Duodenal mucosa (tissue), 2 donors: ENCODE results near the gene PHOSPHO1.

Source experiments
- H3K27ac ChIP-seq: one replicate; pipeline ENCODE4 v1.7.0; 2013; ENCODE audit warnings: low read depth, low read length
- H3K27me3 ChIP-seq, 2 donors: one replicate each; pipeline ENCODE4 v1.7.0; 2013; ENCODE audit warnings: low read length in 2 of 2, control low read depth in 1 of 2; ENCODE audit not compliant: insufficient read depth in 2 of 2, control insufficient read depth in 1 of 2
- H3K36me3 ChIP-seq, 2 donors: one replicate each; pipeline ENCODE4 v1.7.0; 2013; ENCODE audit warnings: low read length in 2 of 2, control low read depth in 1 of 2; ENCODE audit not compliant: insufficient read depth in 2 of 2, control insufficient read depth in 1 of 2
- H3K4me1 ChIP-seq, 2 donors: one replicate each; pipeline ENCODE4 v1.7.0; 2013; ENCODE audit warnings: low read length in 2 of 2, control low read depth in 1 of 2; ENCODE audit not compliant: insufficient read depth in 2 of 2, control insufficient read depth in 1 of 2
- H3K4me3 ChIP-seq, 2 donors: one replicate each; pipeline ENCODE4 v1.7.0; 2013; ENCODE audit warnings: low read length in 2 of 2, low read depth in 1 of 2
- H3K9ac ChIP-seq, 2 donors: one replicate each; pipeline ENCODE4 v1.7.0; 2013; ENCODE audit warnings: low read length in 2 of 2, low read depth in 1 of 2
- H3K9me3 ChIP-seq, 2 donors: one replicate each; pipeline ENCODE4 v1.7.0; 2013; ENCODE audit warnings: low read length in 2 of 2, control low read depth in 1 of 2; ENCODE audit not compliant: control insufficient read depth in 1 of 2

PHOSPHO1 gene

DNA sequence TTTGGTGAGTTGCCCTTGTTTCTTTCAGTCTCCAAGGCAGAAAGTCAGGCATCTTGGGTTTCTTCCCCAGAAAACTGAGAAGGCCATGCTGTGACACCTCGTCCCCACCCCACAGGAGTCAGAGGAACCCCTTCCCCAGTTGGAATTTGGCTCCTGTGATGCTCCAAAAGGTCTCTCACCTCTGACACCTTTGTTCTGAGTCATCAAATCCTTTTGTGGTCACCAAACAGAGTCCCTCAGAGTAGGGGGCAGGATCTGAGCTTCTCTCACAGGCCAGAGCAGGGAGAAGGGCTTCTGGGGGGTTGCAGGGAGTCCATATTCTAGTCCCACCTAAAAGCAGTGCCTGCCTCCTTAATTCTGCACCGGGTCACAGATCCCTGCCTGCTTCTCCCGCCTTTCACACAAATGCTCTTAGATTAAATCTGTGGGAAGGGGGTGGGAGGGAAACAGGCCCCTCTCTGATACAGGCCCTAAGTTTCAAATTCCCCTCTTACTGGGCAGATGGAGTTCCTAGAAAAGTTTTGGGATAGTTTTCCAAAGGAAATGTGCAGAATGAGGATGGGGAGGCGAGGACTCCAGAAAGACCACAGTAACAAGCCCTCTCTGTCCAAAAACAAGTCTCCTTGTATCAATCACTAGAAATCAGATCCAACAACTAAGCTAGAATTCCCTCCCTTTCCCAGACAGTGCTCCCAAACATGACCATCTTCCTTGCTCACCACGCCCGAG is 1.3 kb downstream of the PHOSPHO1 start:
- Histone ChIP-seq H3K4me1 (peaks cover 6 to 30% of the 10 kb centered on the region in 2 donors), H3K4me3 (no peak overlapping the region), H3K27ac (no peak overlapping the region), H3K27me3 (peaks cover 12 to 52% of the 10 kb centered on the region in 2 donors), H3K9ac (no peak overlapping the region), H3K9me3 (no peaks in the 10 kb centered on the region), H3K36me3 (no peaks in the 10 kb centered on the region)

DNA sequence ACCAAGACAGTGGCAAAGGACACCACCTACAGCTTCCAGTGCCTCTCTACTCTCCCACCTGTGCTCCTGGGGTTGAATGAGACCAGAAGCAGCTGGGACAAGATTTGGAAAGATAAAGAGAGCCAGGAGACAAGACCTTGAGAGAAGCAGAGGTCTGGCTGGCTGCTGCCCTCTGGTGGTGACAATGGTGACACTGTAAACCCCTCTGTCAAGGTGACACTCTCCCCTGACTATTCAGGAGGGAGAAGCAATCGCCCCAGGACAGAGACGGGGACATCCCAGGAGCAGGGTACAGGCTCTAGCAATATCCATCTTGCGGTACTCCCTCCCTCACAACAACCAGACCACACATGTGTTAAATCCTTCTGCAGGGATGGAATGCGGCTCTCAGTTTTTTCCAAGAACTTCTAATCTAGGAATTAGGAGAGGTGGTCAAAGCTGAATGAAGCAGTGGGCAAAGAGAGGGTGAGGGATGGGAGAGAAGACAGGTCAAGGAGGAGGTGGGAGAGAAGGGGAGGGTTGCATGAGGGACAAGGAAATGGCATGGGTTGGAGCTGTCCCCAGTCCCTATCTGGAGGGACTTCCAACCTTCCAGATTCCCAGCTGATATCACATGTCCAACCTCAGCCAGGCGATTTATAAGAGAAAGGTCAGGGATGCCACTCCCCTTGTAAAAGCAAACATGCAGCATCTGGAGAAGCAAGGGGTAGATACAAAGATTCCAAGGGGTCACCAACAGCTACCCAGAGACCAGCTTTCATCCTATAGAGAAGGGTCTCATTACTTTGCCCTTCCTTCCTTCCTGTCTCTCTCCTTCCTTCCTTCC is 2.9 kb downstream of the PHOSPHO1 start:
- Histone ChIP-seq H3K9ac (no peak overlapping the region), H3K9me3 (no peaks in the 10 kb centered on the region), H3K36me3 (no peaks in the 10 kb centered on the region), H3K27me3 (peaks cover 19 to 62% of the 10 kb centered on the region in 2 donors), H3K4me3 (no peak overlapping the region), H3K4me1 (peaks cover 12 to 37% of the 10 kb centered on the region in 2 donors), H3K27ac (no peak overlapping the region)

DNA sequence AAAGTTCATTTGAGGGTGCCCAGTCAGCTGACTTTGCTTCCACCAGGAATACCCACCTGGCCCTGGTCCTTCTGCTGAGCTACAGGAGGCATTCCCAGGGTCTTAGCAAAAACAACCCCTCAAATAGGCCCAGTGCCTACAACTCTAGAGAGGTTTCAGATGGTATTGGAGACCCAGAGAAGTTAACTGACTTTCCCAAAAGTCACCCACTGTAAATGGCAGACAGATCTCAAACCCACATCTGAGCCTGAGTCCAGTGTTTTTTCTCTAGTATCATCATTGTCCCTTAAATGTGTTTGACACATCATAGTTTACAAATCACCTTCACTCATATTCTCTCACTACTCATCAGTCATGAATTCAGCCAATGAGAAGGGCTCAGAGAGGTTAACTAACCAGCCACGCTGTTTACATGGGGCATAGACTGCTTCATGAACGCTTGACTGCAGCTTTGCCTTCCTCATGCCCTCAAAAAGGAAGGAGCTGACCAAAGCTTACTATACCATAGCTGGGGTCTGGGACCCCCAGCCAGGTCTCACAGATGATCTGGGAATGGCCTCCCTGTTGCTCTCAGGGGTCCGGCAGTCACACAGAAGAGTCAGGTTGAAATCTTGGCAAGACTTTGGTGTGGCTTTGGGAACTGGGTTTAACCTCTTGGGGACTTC is 3.7 kb downstream of the PHOSPHO1 start:
- Histone ChIP-seq H3K27ac (no peak overlapping the region), H3K27me3 (peaks cover 19 to 67% of the 10 kb centered on the region in 2 donors), H3K4me3 (no peak overlapping the region), H3K36me3 (no peaks in the 10 kb centered on the region), H3K4me1 (peaks cover 12 to 40% of the 10 kb centered on the region in 2 donors), H3K9me3 (no peaks in the 10 kb centered on the region), H3K9ac (no peak overlapping the region)

DNA sequence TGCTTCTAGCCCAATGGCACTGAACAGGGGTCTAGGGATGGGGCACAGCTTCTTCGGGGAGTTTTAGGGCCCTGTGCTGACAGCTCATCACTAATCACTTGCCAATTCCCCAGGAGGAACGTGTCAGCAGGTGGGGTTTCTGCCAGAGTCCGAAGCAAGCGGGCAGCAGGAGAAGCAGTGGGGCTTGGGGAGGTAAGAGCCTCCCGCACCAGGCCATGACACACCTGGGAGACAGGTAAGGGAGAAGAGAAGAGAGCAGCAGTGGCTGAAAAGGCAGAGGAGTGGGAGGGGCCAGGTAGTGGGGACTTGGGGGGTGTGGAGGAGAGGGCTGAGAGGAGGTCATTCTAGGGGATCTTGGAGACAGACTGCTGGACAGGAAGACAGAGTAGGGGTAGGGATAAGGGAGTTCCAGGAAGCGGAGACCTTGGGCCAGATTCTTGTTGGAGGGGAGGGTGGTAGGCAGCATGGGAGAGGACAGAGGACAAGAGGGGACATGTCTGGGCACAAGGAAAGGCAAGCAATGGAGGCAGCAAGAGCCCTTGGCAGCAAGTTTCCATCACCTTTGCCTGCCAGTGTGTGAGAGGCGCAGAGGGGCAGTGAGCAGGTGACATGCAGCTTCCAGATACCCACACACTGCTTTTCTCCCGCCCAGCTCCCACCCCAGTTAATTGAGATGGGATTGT is 4.9 kb downstream of the PHOSPHO1 start:
- Histone ChIP-seq H3K36me3 (no peaks in the 10 kb centered on the region), H3K9me3 (no peaks in the 10 kb centered on the region), H3K4me3 (no peak overlapping the region), H3K27me3 (peaks cover 19 to 59% of the 10 kb centered on the region in 2 donors), H3K27ac (no peak overlapping the region), H3K9ac (no peak overlapping the region), H3K4me1 (peaks cover 6 to 31% of the 10 kb centered on the region in 2 donors)

DNA sequence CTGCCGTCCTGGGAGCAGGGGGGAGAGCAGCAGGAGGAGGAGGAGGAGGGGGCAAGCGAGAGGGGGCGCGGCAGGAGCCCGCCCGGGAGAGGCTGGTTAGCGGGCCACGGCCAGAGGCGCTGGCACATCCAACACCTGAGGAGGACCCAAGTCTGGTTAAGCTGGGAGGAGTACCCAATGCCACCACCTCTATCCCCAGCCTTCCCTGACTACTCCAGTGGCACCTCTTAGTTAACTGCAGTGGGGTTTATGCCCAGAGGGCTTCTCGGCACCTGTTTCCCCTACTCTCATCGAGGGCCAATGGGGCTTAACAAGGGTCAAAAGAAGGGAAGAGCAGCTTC is 5.6 kb downstream of the PHOSPHO1 start:
- no peaks in the 10 kb centered on the region for H3K36me3 ChIP-seq
- H3K27ac ChIP-seq = no peak overlapping the region
- peaks cover 19 to 59% of the 10 kb centered on the region in 2 donors for H3K27me3 ChIP-seq

DNA sequence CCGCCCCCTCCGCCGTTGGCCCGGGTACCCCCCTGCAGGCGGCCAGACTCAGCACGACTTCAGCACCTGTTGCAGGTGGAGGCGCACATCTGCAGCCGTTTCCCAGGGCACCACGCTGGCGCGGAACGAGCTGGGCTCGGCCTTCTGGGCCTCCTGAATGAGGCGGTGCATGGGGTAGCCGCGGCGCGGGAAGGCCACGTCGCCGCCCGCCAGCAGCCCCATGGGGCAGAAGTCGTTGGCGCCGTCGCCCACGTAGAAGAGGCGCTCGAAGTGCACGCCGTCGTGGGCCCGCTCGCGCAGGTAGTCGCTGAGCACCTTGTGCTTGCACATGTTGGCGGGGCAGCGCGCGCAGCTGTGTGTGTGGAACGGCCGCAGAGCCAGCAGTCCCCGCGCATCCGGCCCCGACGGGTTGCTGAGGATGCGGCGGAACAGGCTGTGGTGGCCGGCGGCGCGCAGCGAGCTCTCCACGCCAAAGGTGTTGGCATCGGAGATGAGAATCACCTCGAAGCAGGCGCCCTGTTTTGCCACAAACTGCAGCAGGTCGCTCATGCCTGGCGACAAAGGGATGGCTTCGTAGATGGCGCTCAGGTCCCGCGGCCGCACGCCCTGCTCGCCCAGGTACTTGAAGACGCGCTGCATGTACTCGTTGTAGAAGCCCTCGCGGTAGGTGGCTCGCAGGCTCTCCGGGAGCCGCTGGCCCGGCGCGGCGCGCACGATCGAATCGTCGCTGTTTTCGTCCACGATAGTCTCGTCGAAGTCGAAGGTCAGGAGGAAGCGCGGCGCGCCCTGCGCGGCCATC is 6.2 kb downstream of the PHOSPHO1 start:
- H3K36me3 ChIP-seq = no peaks in the 10 kb centered on the region
- no peaks in the 10 kb centered on the region for H3K9me3 ChIP-seq
- H3K27me3 ChIP-seq = peaks cover 19 to 54% of the 10 kb centered on the region in 2 donors
- peaks cover 6 to 33% of the 10 kb centered on the region in 2 donors for H3K4me1 ChIP-seq
- peak overlapping the region in 1 of 2 donors; percentile 6 for H3K9ac ChIP-seq
- peak overlapping the region; percentile 40 to 54 for H3K4me3 ChIP-seq
- H3K27ac ChIP-seq = no peak overlapping the region

More for the DNA sequence above, 5.6 kb downstream of the PHOSPHO1 start:
- peak overlapping the region in 1 of 2 donors; percentile 54 for H3K4me3 ChIP-seq
- peaks cover 6 to 29% of the 10 kb centered on the region in 2 donors for H3K4me1 ChIP-seq
- no peak overlapping the region for H3K9ac ChIP-seq
- H3K9me3 ChIP-seq = no peaks in the 10 kb centered on the region

DNA sequence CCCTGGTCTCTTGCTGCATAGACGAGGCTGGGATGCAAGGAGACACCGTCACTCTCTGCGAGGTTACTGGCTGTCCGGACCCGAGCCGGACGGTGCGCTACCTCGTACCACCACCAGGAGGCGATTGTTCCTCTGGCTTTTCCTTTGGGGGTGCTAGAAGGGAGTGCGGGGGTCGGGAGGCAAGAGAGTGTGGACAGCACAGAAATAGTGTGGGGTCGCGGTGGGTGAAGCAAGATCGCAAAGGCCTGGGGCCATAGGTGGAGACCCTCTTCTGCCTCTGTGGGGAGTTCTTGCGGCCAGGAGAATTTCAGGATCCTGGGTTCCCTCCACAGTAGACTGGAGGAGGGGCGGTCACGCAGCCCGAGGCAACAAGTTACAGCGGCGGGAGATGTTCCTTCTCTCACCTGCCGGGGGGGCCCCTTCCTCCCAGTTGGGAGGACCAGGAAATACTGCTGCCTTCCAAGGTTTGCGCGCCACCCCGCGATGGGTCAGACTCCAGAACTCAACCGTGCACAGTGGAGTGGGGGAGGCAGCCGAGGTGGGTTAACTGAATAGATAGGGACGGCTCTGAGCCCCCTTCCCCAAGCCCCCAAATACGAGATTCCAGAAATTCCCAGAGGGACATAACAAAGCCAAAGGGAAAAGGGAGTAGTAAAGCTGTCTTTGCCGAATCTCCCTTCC is 6.9 kb downstream of the PHOSPHO1 start:
- Histone ChIP-seq H3K27me3 (peaks cover 19 to 48% of the 10 kb centered on the region in 2 donors), H3K27ac (no peak overlapping the region), H3K4me3 (peak overlapping the region; percentile 40 to 54), H3K4me1 (peaks cover 6 to 33% of the 10 kb centered on the region in 2 donors), H3K9ac (peak overlapping the region in 1 of 2 donors; percentile 32), H3K36me3 (no peaks in the 10 kb centered on the region), H3K9me3 (no peaks in the 10 kb centered on the region)

DNA sequence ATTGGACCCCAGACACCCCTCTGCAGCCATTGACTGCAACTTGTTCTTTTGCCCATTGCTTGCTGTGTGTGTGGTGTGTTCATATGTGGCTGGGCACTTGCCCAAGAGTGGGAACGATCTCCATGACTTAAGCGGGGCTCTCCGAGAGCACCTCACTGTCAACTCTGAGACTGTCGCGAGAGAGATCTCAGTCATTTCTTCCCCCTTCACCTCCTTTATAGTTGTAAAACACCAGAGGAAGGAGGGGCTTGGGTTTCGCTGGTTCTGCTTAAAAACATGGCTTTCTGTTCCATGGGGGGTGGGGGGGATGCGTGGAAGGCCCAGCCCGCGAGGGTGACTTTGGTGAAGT is 7.4 kb downstream of the PHOSPHO1 start:
- Histone ChIP-seq H3K4me3 (peak overlapping the region in 1 of 2 donors; percentile 11), H3K9ac (peak overlapping the region in 1 of 2 donors; percentile 32), H3K9me3 (no peaks in the 10 kb centered on the region), H3K27me3 (peaks cover 19 to 48% of the 10 kb centered on the region in 2 donors), H3K36me3 (no peaks in the 10 kb centered on the region), H3K4me1 (peaks cover 6 to 36% of the 10 kb centered on the region in 2 donors), H3K27ac (no peak overlapping the region)

DNA sequence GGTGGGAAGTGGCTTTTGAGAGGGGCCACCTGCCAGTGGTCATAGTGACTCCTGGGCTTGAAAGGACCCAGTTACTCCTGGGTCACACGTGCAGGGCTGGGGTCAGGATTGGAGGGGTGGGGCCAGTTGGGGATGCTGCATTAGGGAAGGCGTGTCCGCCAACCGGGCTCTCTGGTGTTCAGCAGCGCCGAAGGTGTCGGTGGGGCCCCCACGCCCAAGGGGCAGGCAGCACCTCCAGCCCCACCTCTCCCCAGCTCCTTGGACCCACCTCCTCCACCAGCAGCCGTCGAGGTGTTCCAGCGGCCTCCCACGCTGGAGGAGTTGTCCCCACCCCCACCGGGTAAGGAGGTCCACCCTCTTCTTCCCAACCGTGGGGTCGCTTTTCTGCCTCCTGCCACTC is 10.6 kb downstream of the PHOSPHO1 start:
- Histone ChIP-seq H3K27me3 (peaks cover 13 to 20% of the 10 kb centered on the region in 2 donors), H3K27ac (no peak overlapping the region), H3K36me3 (no peaks in the 10 kb centered on the region), H3K4me1 (peaks cover 13 to 48% of the 10 kb centered on the region in 2 donors), H3K4me3 (no peak overlapping the region), H3K9ac (no peak overlapping the region), H3K9me3 (no peaks in the 10 kb centered on the region)
